GM19025 (cell line): ENCODE results near the gene VDAC1.
"Not testable (repeated sequence)": the region's sequence is repeated elsewhere in the genome, so short reads cannot be mapped to it uniquely, and the experiment has no call there.

Experiments
- ATAC-seq: cut with Tn5 transposase; IDR thresholded peaks from one replicate; pipeline ENCODE4 v1.9.1; 2021; ENCODE audit warnings: mild to moderate bottlenecking, low read depth, moderate library complexity; ENCODE audit not compliant: unreplicated experiment

VDAC1 gene

DNA sequence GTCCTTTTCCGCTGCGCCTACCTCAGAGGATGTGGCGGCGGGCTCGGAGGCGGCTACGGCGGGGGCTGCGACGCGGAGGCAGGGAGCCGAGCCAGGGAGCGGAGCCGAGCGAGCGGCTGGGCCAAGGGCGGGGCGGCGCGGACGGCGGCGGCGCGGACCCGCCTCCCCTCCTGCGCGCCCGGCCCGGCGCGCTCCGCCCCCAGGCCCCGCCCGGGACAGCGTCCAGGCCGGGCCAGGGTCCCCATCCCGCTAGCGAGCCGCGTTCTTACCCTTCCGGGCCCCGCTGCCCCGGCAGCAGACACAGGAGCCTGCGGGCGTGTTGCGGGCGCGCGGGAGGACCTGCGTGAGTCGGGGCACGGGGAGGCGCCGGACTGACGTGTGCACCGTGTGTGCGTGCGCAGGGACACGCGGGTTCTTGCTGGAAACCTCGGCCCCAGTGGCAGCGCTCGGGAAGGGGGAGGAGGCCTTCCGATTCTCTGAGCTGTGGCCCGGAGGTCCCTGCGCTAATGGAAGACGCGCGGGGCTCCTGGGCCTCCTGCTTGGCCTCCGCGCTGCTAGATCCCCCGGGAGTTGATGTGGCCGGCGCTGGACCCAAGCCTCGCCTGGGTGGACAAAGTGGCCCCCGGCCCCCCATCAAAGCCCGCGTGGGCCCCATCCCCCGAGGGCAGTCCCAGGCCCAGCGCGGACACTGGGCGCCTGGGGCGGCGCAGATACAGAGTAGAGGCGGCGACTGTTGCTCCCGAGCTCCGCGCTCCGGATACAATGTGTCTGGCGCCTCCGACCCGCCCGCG, at the start of gene VDAC1:
TSS of gene VDAC1 (minus strand) at position 350 of the 791 bp plus-strand sequence. CDS start 11,963 bp downstream, outside the sequence.
- peak; percentile 72 for ATAC-seq

GRCh38 chr5:134053840-134054338, 49.1 kb upstream of the VDAC1 start:
- ATAC-seq: no peak

DNA sequence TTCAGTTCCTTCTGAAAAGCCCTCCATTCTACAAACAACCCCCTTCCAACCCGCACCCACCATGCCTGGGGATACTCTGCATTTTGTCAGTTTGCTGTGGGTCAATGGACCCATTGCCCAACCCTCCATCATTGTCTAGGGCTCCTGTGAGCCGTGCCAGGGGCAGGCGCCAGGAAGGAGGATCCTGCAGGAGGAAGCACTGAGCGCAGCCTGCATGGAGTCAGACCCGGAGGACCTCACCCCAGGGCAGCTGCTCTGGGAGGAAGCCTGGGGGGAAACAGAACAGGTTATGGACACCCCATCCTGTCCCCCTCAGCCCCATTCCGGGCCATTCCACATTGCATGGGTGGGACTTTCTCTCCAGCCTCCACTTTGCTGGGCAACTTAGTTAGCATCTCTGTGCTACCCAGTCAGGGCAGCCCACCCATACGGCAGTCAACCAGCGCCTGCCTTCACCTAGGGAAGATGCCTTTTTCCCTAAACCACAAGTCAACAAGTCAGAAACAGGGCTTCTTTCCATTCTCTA, 48.6 kb upstream of the VDAC1 start:
- ATAC-seq: no peak

- no peak for ATAC-seq
Measured at GRCh38 chr5:134051305-134051704, 46.5 kb upstream of the VDAC1 start.

- no peak for ATAC-seq
Measured at GRCh38 chr5:134048864-134049263, 44.1 kb upstream of the VDAC1 start.

DNA sequence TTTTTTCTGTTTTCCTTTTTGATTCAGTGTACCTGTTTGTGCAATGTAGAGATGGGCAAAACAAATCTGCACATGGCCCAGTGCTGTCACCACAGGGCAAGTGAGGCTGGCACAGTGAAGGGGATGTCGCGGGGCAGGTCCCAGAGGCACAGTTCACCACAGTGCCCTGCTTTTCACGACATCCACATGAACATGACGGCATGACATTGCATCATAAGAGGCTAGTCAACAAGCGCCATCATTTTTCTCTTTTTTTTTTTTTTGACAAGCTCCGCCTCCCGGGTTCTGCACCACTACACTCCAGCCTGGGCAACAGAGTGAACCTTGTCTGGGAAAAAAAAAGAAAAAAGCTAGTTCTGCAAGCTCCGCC, 42.9 kb upstream of the VDAC1 start:
- no peak for ATAC-seq

DNA sequence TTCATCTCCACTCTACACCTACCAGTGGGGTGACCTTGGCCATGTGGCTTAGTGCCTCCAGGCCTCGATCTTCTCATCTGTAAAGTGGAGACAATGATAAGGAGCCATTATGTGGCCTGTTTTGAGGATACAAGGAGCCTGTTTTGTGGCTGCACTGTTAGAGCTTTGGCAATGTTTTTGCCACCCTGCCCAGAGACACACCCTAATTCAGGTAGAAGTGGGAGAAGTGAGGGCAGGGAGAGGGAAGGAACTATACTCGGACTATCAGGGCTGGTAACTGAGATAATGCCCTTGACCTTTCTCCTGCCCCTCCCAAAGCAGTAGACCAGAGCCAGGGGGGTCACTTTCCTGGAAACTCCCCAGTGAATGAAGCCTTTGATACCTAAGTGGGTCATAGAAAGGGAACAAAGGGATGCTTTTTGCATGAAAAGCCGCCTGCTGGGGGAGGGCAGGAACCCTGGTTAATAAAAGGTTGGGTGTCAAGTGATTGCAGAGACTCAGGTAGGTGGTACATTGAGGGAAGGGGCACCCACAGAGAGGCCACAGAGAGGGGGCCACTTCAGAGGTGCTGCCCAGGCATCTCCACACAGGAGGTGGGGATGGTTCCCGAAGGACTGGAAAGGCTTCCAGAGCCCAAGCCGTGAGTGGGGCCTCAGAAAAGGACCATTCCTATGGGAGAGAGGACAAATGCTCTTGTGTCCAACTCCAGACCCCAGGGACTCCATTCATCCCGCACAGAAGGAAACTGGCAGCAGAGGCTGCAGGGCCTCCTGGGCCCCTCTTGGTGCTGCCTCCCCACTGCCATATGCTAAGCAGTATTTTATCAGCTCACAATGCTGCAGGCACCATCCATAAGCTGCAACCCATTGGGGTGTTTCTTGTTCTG, 42.3 kb upstream of the VDAC1 start:
- no peak for ATAC-seq

- ATAC-seq: no peak
Measured at GRCh38 chr5:134046330-134046729, 41.6 kb upstream of the VDAC1 start.

DNA sequence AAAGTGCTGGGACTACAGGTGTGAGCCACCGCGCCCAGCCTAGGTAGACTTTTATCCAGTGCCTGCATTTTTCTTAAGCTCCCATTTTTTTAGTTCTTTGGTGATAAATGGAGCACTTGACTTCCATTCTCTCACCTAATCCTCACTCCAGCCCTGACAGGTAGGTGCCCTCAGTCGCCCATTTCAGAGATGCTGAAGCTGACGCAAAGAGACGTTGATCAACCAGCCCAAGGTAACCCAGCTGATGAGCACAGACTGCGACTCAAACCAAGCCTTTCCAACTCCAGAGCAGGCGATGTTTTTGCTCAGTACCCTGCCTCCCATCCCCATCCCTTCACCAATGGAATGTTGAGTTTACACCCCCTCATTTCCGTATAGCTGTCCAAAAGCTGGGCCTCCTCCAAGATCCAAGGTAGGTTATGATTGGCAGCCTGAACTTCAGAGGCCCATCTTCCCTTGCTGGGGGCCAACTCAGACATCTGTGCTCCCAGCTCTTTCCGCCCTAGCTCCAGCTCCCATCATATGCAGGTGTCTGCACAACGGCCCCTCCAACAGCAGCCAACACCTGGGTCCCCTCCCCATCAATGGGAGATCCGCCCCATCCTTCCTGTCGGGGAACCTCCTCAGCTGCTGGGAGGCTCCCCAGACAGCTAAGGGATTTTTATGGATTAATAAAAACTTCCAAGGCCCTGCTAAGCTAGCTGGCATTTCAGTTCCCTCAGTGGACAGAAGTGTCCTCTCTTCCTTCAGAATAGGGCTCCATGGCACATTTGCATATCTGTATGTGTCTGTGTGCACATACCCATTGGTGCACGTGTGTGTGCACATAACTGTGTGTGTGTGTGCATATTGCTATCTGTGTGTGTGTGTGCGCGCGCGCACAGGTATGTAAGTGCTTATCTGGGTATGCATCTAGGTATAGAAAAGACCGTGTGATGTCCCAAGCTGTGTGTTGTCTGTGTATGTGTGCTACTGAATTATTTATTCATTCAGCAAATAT, 39.3 kb upstream of the VDAC1 start:
- ATAC-seq: no peak

GRCh38 chr5:134041570-134042411, 37.0 kb upstream of the VDAC1 start:
- ATAC-seq: peak; percentile 62

DNA sequence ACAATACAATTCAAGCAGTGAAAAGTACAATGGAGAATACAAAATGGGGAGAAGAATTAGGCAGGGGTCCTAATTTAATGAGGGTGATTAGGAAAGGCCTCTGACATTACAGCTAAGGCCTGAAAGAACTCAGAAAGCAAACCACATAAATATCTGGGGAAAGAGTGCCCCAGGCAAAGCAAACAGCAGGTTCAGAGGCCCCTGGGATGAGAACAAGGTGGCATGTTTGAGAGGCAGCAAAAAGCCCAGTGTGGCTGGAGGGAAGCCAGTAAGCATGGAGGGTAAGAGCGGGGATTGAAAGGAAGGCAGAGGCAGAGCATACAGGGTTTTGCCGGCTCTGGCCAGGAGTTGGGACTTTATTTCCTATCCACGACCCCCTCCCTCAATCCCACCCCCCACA, 33.4 kb upstream of the VDAC1 start:
- no peak for ATAC-seq

GRCh38 chr5:134037160-134037559, 32.4 kb upstream of the VDAC1 start:
- no peak for ATAC-seq

- no peak for ATAC-seq
Measured at GRCh38 chr5:134034326-134034725, 29.6 kb upstream of the VDAC1 start.

- not testable (repeated sequence) for ATAC-seq
Measured at GRCh38 chr5:134030303-134030964, 25.7 kb upstream of the VDAC1 start.

GRCh38 chr5:134029156-134029555, 24.4 kb upstream of the VDAC1 start:
- ATAC-seq: no peak

DNA sequence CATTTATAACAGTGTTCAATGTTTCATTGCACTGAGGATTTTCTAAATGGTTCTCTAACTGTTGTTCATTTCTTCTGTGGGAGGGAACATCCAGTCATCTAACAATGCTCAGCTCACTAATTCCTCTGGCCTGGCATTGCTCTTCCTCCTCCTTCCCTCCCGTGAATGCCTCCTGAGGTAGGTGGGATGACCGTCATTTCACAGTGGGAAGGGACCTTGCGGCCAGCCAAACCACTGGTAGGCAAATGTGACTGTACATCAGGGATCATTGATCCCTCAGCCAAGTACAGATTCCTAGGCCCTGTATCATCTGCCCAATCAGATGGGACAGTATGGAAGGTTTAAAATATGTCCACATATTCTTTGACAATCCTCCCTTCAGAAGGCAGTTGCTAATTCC, 23.7 kb upstream of the VDAC1 start:
- ATAC-seq: no peak

DNA sequence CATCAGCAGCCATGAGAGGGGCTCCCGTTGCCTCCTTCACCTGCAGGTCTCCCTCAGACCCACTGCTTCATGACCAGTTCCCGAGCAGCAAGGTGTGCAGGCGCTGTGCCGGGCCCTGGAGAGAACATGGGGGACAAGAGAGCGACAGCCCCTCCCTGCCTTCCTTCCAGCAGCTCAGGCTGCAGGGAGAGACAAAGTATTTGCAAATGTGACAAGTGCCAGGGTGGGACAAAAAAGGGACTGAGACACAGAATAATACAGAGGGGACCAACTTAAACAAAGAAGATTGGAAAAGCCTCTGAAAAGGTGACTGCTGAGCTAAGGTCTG, 22.5 kb upstream of the VDAC1 start:
- no peak for ATAC-seq

GRCh38 chr5:134026521-134027287, 21.9 kb upstream of the VDAC1 start:
- ATAC-seq: no peak
